ENCODE results near the gene HOXD10. TPM values are rescaled to one million over a fixed set of nuclear protein-coding genes. Genes with fewer than 3 reads are reported as not detected.

The HOXD10 gene
- total and polyA plus RNA-seq, 7 donors, result 0.23 to 46.0 (median 10.7) TPM

GRCh38 chr2:176147800-176148496 lies 31.4 kb downstream of the HOXD10 start:
- TF ChIP-seq EP300 (IDR thresholded peaks at IDR 0.05) (no peak), CTCF (IDR thresholded peaks at IDR 0.05) (no peak)
- Histone ChIP-seq H3K9me3 (no peaks in the 10 kb centered on the region), H3K36me3 (peaks cover 0 to 6% (median 0%) of the 10 kb centered on the region in 4 donors), H3K27me3 (peaks cover 12 to 89% (median 65%) of the 10 kb centered on the region in 3 donors), H3K4me1 (peaks cover 0 to 8% (median 2%) of the 10 kb centered on the region in 4 donors), H3K27ac (no peak overlapping the region), H3K4me3 (no peak overlapping the region)
- no peak for DNase-seq
- intact Hi-C loops (cut with DNase I), result loop anchor here (10.0 kb wide), 1 partner anchor 667 kb away; no protein-coding TSS in a partner anchor
- WGBS, 2 donors, result 54 to 76% methylated on average over 31 of the region's 31 CpGs

- Histone ChIP-seq H3K9me3 (no peaks in the 10 kb centered on the region), H3K36me3 (peaks cover 0 to 9% (median 0%) of the 10 kb centered on the region in 4 donors), H3K4me1 (peaks cover 0 to 8% (median 2%) of the 10 kb centered on the region in 4 donors), H3K27me3 (peaks cover 12 to 92% (median 74%) of the 10 kb centered on the region in 3 donors), H3K4me3 (no peak overlapping the region), H3K27ac (no peak overlapping the region)
- TF ChIP-seq EP300 (IDR thresholded peaks at IDR 0.05), result no peak
- no peak for TF ChIP-seq POLR2A (IDR thresholded peaks at IDR 0.05)
- no peak for TF ChIP-seq CTCF (IDR thresholded peaks at IDR 0.05)
- no peak for TF ChIP-seq POLR2AphosphoS5 (IDR thresholded peaks at IDR 0.05)
- 69 to 84% methylated on average over 11 of the region's 11 CpGs for WGBS, 2 donors
- intact Hi-C loops (cut with DNase I), result loop anchor here (10.0 kb wide), 1 partner anchor 666 kb away; no protein-coding TSS in a partner anchor
- no peak for DNase-seq
Measured at GRCh38 chr2:176148751-176149421, 32.3 kb downstream of the HOXD10 start.

GRCh38 chr2:176149481-176149938 lies 32.9 kb downstream of the HOXD10 start:
- no peak overlapping the region for H3K27ac ChIP-seq
- DNase-seq, result no peak
- TF ChIP-seq POLR2A (IDR thresholded peaks at IDR 0.05) (no peak), CTCF (IDR thresholded peaks at IDR 0.05) (no peak), EP300 (IDR thresholded peaks at IDR 0.05) (no peak), POLR2AphosphoS5 (IDR thresholded peaks at IDR 0.05) (no peak)
- peaks cover 0 to 8% (median 2%) of the 10 kb centered on the region in 4 donors for H3K4me1 ChIP-seq
- intact Hi-C loops (cut with DNase I), result loop anchor here (10.0 kb wide), 1 partner anchor 665 kb away; no protein-coding TSS in a partner anchor
- H3K27me3 ChIP-seq, result peaks cover 12 to 99% (median 75%) of the 10 kb centered on the region in 3 donors
- no peak overlapping the region for H3K4me3 ChIP-seq
- no peaks in the 10 kb centered on the region for H3K9me3 ChIP-seq
- WGBS, 2 donors, result 66 to 88% methylated on average over 22 of the region's 22 CpGs
- H3K36me3 ChIP-seq, result peaks cover 0 to 9% (median 0%) of the 10 kb centered on the region in 4 donors

- Histone ChIP-seq H3K4me3 (no peak overlapping the region), H3K27ac (no peak overlapping the region), H3K27me3 (peaks cover 12 to 99% (median 80%) of the 10 kb centered on the region in 3 donors), H3K4me1 (peaks cover 0 to 8% (median 2%) of the 10 kb centered on the region in 4 donors), H3K36me3 (peaks cover 0 to 9% (median 0%) of the 10 kb centered on the region in 4 donors), H3K9me3 (no peaks in the 10 kb centered on the region)
- intact Hi-C loops (cut with DNase I), result loop anchor here (10.0 kb wide), 1 partner anchor 665 kb away; no protein-coding TSS in a partner anchor
- WGBS, 2 donors, result 61 to 83% methylated on average over 24 of the region's 24 CpGs
- DNase-seq, result no peak
- TF ChIP-seq CTCF (IDR thresholded peaks at IDR 0.05) (no peak), EP300 (IDR thresholded peaks at IDR 0.05) (no peak), POLR2AphosphoS5 (IDR thresholded peaks at IDR 0.05) (no peak), POLR2A (IDR thresholded peaks at IDR 0.05) (no peak)
Measured at GRCh38 chr2:176149939-176150583, 33.5 kb downstream of the HOXD10 start.
